ENCODE results near the gene VPS37C.

VPS37C gene

GRCh38 chr11:61147271-61147670 lies 14.0 kb downstream of the VPS37C start:
- no peak overlapping the region for H2AK5ac ChIP-seq (ENCODE audit: low read length)
- no peak overlapping the region for H4K12ac ChIP-seq (ENCODE audit: low read depth, low read length)
- peaks cover 0 to 12% of the 10 kb centered on the region in 2 experiments for H3K36me3 ChIP-seq (ENCODE audit: control insufficient read depth in 1 of 2, insufficient read depth in 2 of 2, low read length in 2 of 2)
- no peak overlapping the region for H3K4me2 ChIP-seq (ENCODE audit: low read length)
- no peak overlapping the region for H3K18ac ChIP-seq (ENCODE audit: low read length)
- H3K27me3 ChIP-seq (ENCODE audit: insufficient read depth, low read length): no peaks in the 10 kb centered on the region
- H3K23ac ChIP-seq (ENCODE audit: low read length): no peak overlapping the region
- peaks cover 8% of the 10 kb centered on the region for H3K79me1 ChIP-seq (ENCODE audit: low read length)
- H3K14ac ChIP-seq (ENCODE audit: low read length): no peak overlapping the region
- no peak for DNase-seq
- H4K8ac ChIP-seq (ENCODE audit: low read depth, low read length): no peak overlapping the region
- H3K79me2 ChIP-seq (ENCODE audit: control insufficient read depth, insufficient read depth, low read length, poor library complexity): peaks cover 27% of the 10 kb centered on the region
- H4K91ac ChIP-seq (ENCODE audit: low read depth, low read length): no peak overlapping the region
- no peak overlapping the region for H3K9ac ChIP-seq (ENCODE audit: low read length)
- H2AFZ ChIP-seq (ENCODE audit: insufficient read depth, low read length, poor library complexity): no peak overlapping the region
- no peak overlapping the region for H3K4me3 ChIP-seq (ENCODE audit: low read depth, low read length)
- H2BK120ac ChIP-seq (ENCODE audit: insufficient read depth, low read length, poor library complexity): no peak overlapping the region
- WGBS (ENCODE audit: extremely low coverage, insufficient coverage, insufficient read length): no CpG with 5 or more reads among the region's 10 CpGs
- H3K9me3 ChIP-seq (ENCODE audit: insufficient read depth, low read depth, low read length): no peaks in the 10 kb centered on the region
- peak overlapping the region; percentile 40 for H3K4ac ChIP-seq (ENCODE audit: low read depth, low read length)
- H2BK12ac ChIP-seq (ENCODE audit: low read length): no peak overlapping the region
- H2BK5ac ChIP-seq (ENCODE audit: low read depth, low read length, poor library complexity): no peak overlapping the region
- peaks cover 28 to 31% of the 10 kb centered on the region in 2 experiments for H3K4me1 ChIP-seq (ENCODE audit: control insufficient read depth in 1 of 2, insufficient read depth in 2 of 2, low read length in 2 of 2)
- no peak overlapping the region for H3K27ac ChIP-seq (ENCODE audit: low read depth, low read length)

GRCh38 chr11:61146416-61146815 lies 14.8 kb downstream of the VPS37C start:
- no peak overlapping the region for H2BK12ac ChIP-seq (ENCODE audit: low read length)

GRCh38 chr11:61145228-61146005 lies 15.8 kb downstream of the VPS37C start:
- no peak overlapping the region for H4K8ac ChIP-seq (ENCODE audit: low read depth, low read length)
- H2AK5ac ChIP-seq (ENCODE audit: low read length): no peak overlapping the region
- H3K27me3 ChIP-seq (ENCODE audit: insufficient read depth, low read length): no peaks in the 10 kb centered on the region
- H2AFZ ChIP-seq (ENCODE audit: insufficient read depth, low read length, poor library complexity): no peak overlapping the region
- H3K27ac ChIP-seq (ENCODE audit: low read depth, low read length): no peak overlapping the region
- peaks cover 12 to 20% of the 10 kb centered on the region in 2 experiments for H3K4me1 ChIP-seq (ENCODE audit: control insufficient read depth in 1 of 2, insufficient read depth in 2 of 2, low read length in 2 of 2)
- no peak overlapping the region for H3K9ac ChIP-seq (ENCODE audit: low read length)
- H3K9me3 ChIP-seq (ENCODE audit: insufficient read depth, low read depth, low read length): no peaks in the 10 kb centered on the region
- H3K23ac ChIP-seq (ENCODE audit: low read length): no peak overlapping the region
- no peak overlapping the region for H2BK5ac ChIP-seq (ENCODE audit: low read depth, low read length, poor library complexity)
- peaks cover 4 to 12% of the 10 kb centered on the region in 2 experiments for H3K36me3 ChIP-seq (ENCODE audit: control insufficient read depth in 1 of 2, insufficient read depth in 2 of 2, low read length in 2 of 2)
- DNase-seq: no peak
- no peak overlapping the region for H4K91ac ChIP-seq (ENCODE audit: low read depth, low read length)
- peaks cover 2% of the 10 kb centered on the region for H3K79me1 ChIP-seq (ENCODE audit: low read length)
- H2BK12ac ChIP-seq (ENCODE audit: low read length): no peak overlapping the region
- no peak overlapping the region for H2BK120ac ChIP-seq (ENCODE audit: insufficient read depth, low read length, poor library complexity)
- H3K4me3 ChIP-seq (ENCODE audit: low read depth, low read length): no peak overlapping the region
- no peak overlapping the region for H3K18ac ChIP-seq (ENCODE audit: low read length)
- no peak overlapping the region for H3K14ac ChIP-seq (ENCODE audit: low read length)
- H3K79me2 ChIP-seq (ENCODE audit: control insufficient read depth, insufficient read depth, low read length, poor library complexity): peaks cover 16% of the 10 kb centered on the region
- no peak overlapping the region for H3K4ac ChIP-seq (ENCODE audit: low read depth, low read length)
- no peak overlapping the region for H3K4me2 ChIP-seq (ENCODE audit: low read length)
- no CpG with 5 or more reads among the region's 17 CpGs for WGBS (ENCODE audit: extremely low coverage, insufficient coverage, insufficient read length)
- no peak overlapping the region for H4K12ac ChIP-seq (ENCODE audit: low read depth, low read length)

More at GRCh38 chr11:61146416-61146815, 14.8 kb downstream of the VPS37C start:
- H3K18ac ChIP-seq (ENCODE audit: low read length): no peak overlapping the region
- no peak overlapping the region for H2BK120ac ChIP-seq (ENCODE audit: insufficient read depth, low read length, poor library complexity)
- H3K79me1 ChIP-seq (ENCODE audit: low read length): peaks cover 8% of the 10 kb centered on the region
- peaks cover 21% of the 10 kb centered on the region for H3K79me2 ChIP-seq (ENCODE audit: control insufficient read depth, insufficient read depth, low read length, poor library complexity)
- no peak overlapping the region for H3K4me3 ChIP-seq (ENCODE audit: low read depth, low read length)
- H4K91ac ChIP-seq (ENCODE audit: low read depth, low read length): no peak overlapping the region
- WGBS (ENCODE audit: extremely low coverage, insufficient coverage, insufficient read length): no CpG with 5 or more reads among the region's 9 CpGs
- no peak overlapping the region for H3K4me2 ChIP-seq (ENCODE audit: low read length)
- H3K14ac ChIP-seq (ENCODE audit: low read length): no peak overlapping the region
- H3K27me3 ChIP-seq (ENCODE audit: insufficient read depth, low read length): no peaks in the 10 kb centered on the region
- H3K27ac ChIP-seq (ENCODE audit: low read depth, low read length): no peak overlapping the region
- no peak overlapping the region for H2BK5ac ChIP-seq (ENCODE audit: low read depth, low read length, poor library complexity)
- no peak overlapping the region for H3K23ac ChIP-seq (ENCODE audit: low read length)
- H3K4ac ChIP-seq (ENCODE audit: low read depth, low read length): no peak overlapping the region
- no peak overlapping the region for H4K12ac ChIP-seq (ENCODE audit: low read depth, low read length)
- H3K9me3 ChIP-seq (ENCODE audit: insufficient read depth, low read depth, low read length): no peaks in the 10 kb centered on the region
- no peak overlapping the region for H3K9ac ChIP-seq (ENCODE audit: low read length)
- no peak overlapping the region for H2AFZ ChIP-seq (ENCODE audit: insufficient read depth, low read length, poor library complexity)
- peaks cover 22 to 26% of the 10 kb centered on the region in 2 experiments for H3K4me1 ChIP-seq (ENCODE audit: control insufficient read depth in 1 of 2, insufficient read depth in 2 of 2, low read length in 2 of 2)
- DNase-seq: no peak
- H3K36me3 ChIP-seq (ENCODE audit: control insufficient read depth in 1 of 2, insufficient read depth in 2 of 2, low read length in 2 of 2): peaks cover 3 to 12% of the 10 kb centered on the region in 2 experiments
- no peak overlapping the region for H4K8ac ChIP-seq (ENCODE audit: low read depth, low read length)
- H2AK5ac ChIP-seq (ENCODE audit: low read length): no peak overlapping the region

- no CpG with 5 or more reads among the region's 16 CpGs for WGBS (ENCODE audit: extremely low coverage, insufficient coverage, insufficient read length)
- H3K23ac ChIP-seq (ENCODE audit: low read length): no peak overlapping the region
These were observed 16.6 kb downstream of the VPS37C start for GRCh38 chr11:61144511-61145179.

More at GRCh38 chr11:61144511-61145179, 16.6 kb downstream of the VPS37C start:
- Histone ChIP-seq H3K79me1 (ENCODE audit: low read length) (peaks cover 2% of the 10 kb centered on the region), H3K27ac (ENCODE audit: low read depth, low read length) (no peak overlapping the region), H3K4me1 (ENCODE audit: control insufficient read depth in 1 of 2, insufficient read depth in 2 of 2, low read length in 2 of 2) (peaks cover 5 to 13% of the 10 kb centered on the region in 2 experiments), H3K9ac (ENCODE audit: low read length) (no peak overlapping the region), H4K91ac (ENCODE audit: low read depth, low read length) (no peak overlapping the region), H2BK5ac (ENCODE audit: low read depth, low read length, poor library complexity) (no peak overlapping the region), H3K4me3 (ENCODE audit: low read depth, low read length) (peak overlapping the region; percentile 59), H2BK120ac (ENCODE audit: insufficient read depth, low read length, poor library complexity) (no peak overlapping the region), H2AK5ac (ENCODE audit: low read length) (no peak overlapping the region), H4K12ac (ENCODE audit: low read depth, low read length) (no peak overlapping the region), H3K9me3 (ENCODE audit: insufficient read depth, low read depth, low read length) (no peaks in the 10 kb centered on the region), H3K4me2 (ENCODE audit: low read length) (no peak overlapping the region), H3K4ac (ENCODE audit: low read depth, low read length) (peak overlapping the region; percentile 3), H3K27me3 (ENCODE audit: insufficient read depth, low read length) (no peaks in the 10 kb centered on the region), H4K8ac (ENCODE audit: low read depth, low read length) (no peak overlapping the region), H2AFZ (ENCODE audit: insufficient read depth, low read length, poor library complexity) (no peak overlapping the region), H2BK12ac (ENCODE audit: low read length) (no peak overlapping the region), H3K14ac (ENCODE audit: low read length) (no peak overlapping the region), H3K79me2 (ENCODE audit: control insufficient read depth, insufficient read depth, low read length, poor library complexity) (peaks cover 16% of the 10 kb centered on the region), H3K36me3 (ENCODE audit: control insufficient read depth in 1 of 2, insufficient read depth in 2 of 2, low read length in 2 of 2) (peaks cover 4 to 12% of the 10 kb centered on the region in 2 experiments), H3K18ac (ENCODE audit: low read length) (peak overlapping the region; percentile 46)
- DNase-seq: no peak

All from trophoblast cell (in vitro differentiated cells and primary cell).